HG03558 (cell line): ENCODE measurements around the gene SHISAL1.

Experiments
- ATAC-seq: cut with Tn5 transposase; IDR thresholded peaks from one replicate; pipeline ENCODE4 v1.9.1; 2021; ENCODE audit warnings: moderate number of reproducible peaks; ENCODE audit not compliant: unreplicated experiment; ENCODE audit errors: extremely low read depth

The SHISAL1 gene

GRCh38 chr22:44344407-44344806 lies 31.7 kb upstream of the SHISAL1 start:
- ATAC-seq = no peak

GRCh38 chr22:44342347-44342956 lies 29.7 kb upstream of the SHISAL1 start:
- no peak for ATAC-seq

GRCh38 chr22:44341431-44342346 lies 28.9 kb upstream of the SHISAL1 start:
- ATAC-seq = no peak

GRCh38 chr22:44340271-44341239 lies 27.8 kb upstream of the SHISAL1 start:
- no peak for ATAC-seq

GRCh38 chr22:44338906-44339305 lies 26.2 kb upstream of the SHISAL1 start:
- ATAC-seq = no peak

GRCh38 chr22:44338177-44338810 lies 25.5 kb upstream of the SHISAL1 start:
- no peak for ATAC-seq

GRCh38 chr22:44337678-44338004 lies 24.9 kb upstream of the SHISAL1 start:
- no peak for ATAC-seq

GRCh38 chr22:44336962-44337677 lies 24.4 kb upstream of the SHISAL1 start:
- ATAC-seq = no peak

- no peak for ATAC-seq
Observed at GRCh38 chr22:44335903-44336803, 23.4 kb upstream of the SHISAL1 start.

- no peak for ATAC-seq
Observed at GRCh38 chr22:44335066-44335839, 22.5 kb upstream of the SHISAL1 start.

GRCh38 chr22:44333847-44334635 lies 21.3 kb upstream of the SHISAL1 start:
- no peak for ATAC-seq

- no peak for ATAC-seq
Observed at GRCh38 chr22:44332946-44333345, 20.2 kb upstream of the SHISAL1 start.

- ATAC-seq = no peak
Observed at GRCh38 chr22:44331881-44332714, 19.3 kb upstream of the SHISAL1 start.

- ATAC-seq = no peak
Observed at GRCh38 chr22:44330744-44331660, 18.3 kb upstream of the SHISAL1 start.

- no peak for ATAC-seq
Observed at GRCh38 chr22:44330188-44330743, 17.5 kb upstream of the SHISAL1 start.
